HG03064 (cell line): ENCODE data around the gene LTB.

Experiments used
- ATAC-seq: cut with Tn5 transposase; IDR thresholded peaks from one replicate; pipeline ENCODE4 v1.9.1; 2021; ENCODE audit warnings: low read depth; ENCODE audit not compliant: unreplicated experiment

The LTB gene

GRCh38 chr6:31582230-31582643 is at the start of gene LTB:
TSS of gene LTB (minus strand) at chr6:31582424. CDS start at chr6:31582417, 7 bp downstream.
- no peak for ATAC-seq

GRCh38 chr6:31631681-31632278 is 49.6 kb upstream of the LTB start:
- no peak for ATAC-seq

- no peak for ATAC-seq
Observed at GRCh38 chr6:31631209-31631608, 49.0 kb upstream of the LTB start.

GRCh38 chr6:31630177-31630934 is 48.1 kb upstream of the LTB start:
- ATAC-seq = no peak

GRCh38 chr6:31629014-31629413 is 46.8 kb upstream of the LTB start:
- ATAC-seq = no peak

- ATAC-seq = no peak
Observed at GRCh38 chr6:31627690-31628287, 45.6 kb upstream of the LTB start.

GRCh38 chr6:31626952-31627351 is 44.7 kb upstream of the LTB start:
- ATAC-seq = no peak

- ATAC-seq = no peak
Observed at GRCh38 chr6:31624070-31624469, 41.8 kb upstream of the LTB start.

- ATAC-seq = no peak
Observed at GRCh38 chr6:31622684-31623091, 40.5 kb upstream of the LTB start.

- ATAC-seq = no peak
Observed at GRCh38 chr6:31621991-31622390, 39.8 kb upstream of the LTB start.

- ATAC-seq = no peak
Observed at GRCh38 chr6:31621320-31621939, 39.2 kb upstream of the LTB start.

- peak; percentile 41 for ATAC-seq
Observed at GRCh38 chr6:31620586-31621319, 38.5 kb upstream of the LTB start, which contains the start of gene PRRC2A. TSS of gene PRRC2A (plus strand) at chr6:31620715. CDS start at chr6:31622790, 2,075 bp downstream.

- ATAC-seq = peak; percentile 58
Observed at GRCh38 chr6:31619805-31620585, 37.8 kb upstream of the LTB start.

- no peak for ATAC-seq
Observed at GRCh38 chr6:31617010-31617409, 34.8 kb upstream of the LTB start.

GRCh38 chr6:31615748-31616147 is 33.5 kb upstream of the LTB start:
- ATAC-seq = no peak

GRCh38 chr6:31614684-31615578 is 32.7 kb upstream of the LTB start, which contains the start of gene AIF1:
TSS of gene AIF1 (plus strand) at chr6:31615234. CDS start at chr6:31615330, 96 bp downstream.
- ATAC-seq = no peak

GRCh38 chr6:31614075-31614619 is 31.9 kb upstream of the LTB start:
- ATAC-seq = no peak

GRCh38 chr6:31610968-31611367 is 28.7 kb upstream of the LTB start:
- ATAC-seq = no peak
